ENCODE results near the gene HPGD.

- TF ChIP-seq EZH2 (IDR thresholded peaks at IDR 0.05; ENCODE audit: borderline replicate concordance, low read depth, low read length, severe bottlenecking): no peak
- TF ChIP-seq CTCF (IDR thresholded peaks at IDR 0.05; ENCODE audit: borderline replicate concordance, extremely low read depth, low read length, poor library complexity, severe bottlenecking): no peak
These were observed 4.4 kb upstream of the HPGD start for GRCh38 chr4:174526731-174527130.
